ENCODE results near the gene RBM28.

RBM28 gene

GRCh38 chr7:128259131-128260061 is 84.3 kb downstream of the RBM28 start:
- no peak overlapping the region for H3K4me2 ChIP-seq (ENCODE audit: insufficient read depth, low read length)
- H3K27me3 ChIP-seq (ENCODE audit: insufficient read depth, low read length, poor library complexity): peaks cover 3% of the 10 kb centered on the region
- H3K27ac ChIP-seq (ENCODE audit: low read length): no peak overlapping the region
- H3K9me3 ChIP-seq (ENCODE audit: insufficient read depth, low read length, severe bottlenecking): no peaks in the 10 kb centered on the region
- no peaks in the 10 kb centered on the region for H4K20me1 ChIP-seq (ENCODE audit: insufficient read depth, low read length)
- H3K4me3 ChIP-seq (ENCODE audit: low read depth in 1 of 2, low read length in 2 of 2): no peak overlapping the region
- H3K79me2 ChIP-seq (ENCODE audit: insufficient read depth, low read length): no peaks in the 10 kb centered on the region
- ATAC-seq (ENCODE audit: insufficient read depth, low read depth) (no peak), DNase-seq (no peak)
- no peaks in the 10 kb centered on the region for H3K36me3 ChIP-seq (ENCODE audit: insufficient read depth, low read length)
- TF ChIP-seq EZH2 (IDR thresholded peaks at IDR 0.05; ENCODE audit: borderline replicate concordance, low read depth, low read length, severe bottlenecking) (no peak), CTCF (IDR thresholded peaks at IDR 0.05; ENCODE audit: borderline replicate concordance, extremely low read depth, low read length, poor library complexity, severe bottlenecking) (no peak)
- no peaks in the 10 kb centered on the region for H3K4me1 ChIP-seq (ENCODE audit: insufficient read depth, low read length)
- no peak overlapping the region for H2AFZ ChIP-seq (ENCODE audit: low read depth, low read length)
- H3K9ac ChIP-seq (ENCODE audit: low read depth, low read length): no peak overlapping the region

GRCh38 chr7:128257458-128257857 is 86.2 kb downstream of the RBM28 start:
- no peak for ATAC-seq (ENCODE audit: insufficient read depth, low read depth)

GRCh38 chr7:128255271-128255670 is 88.4 kb downstream of the RBM28 start:
- no peak overlapping the region for H3K9ac ChIP-seq (ENCODE audit: low read depth, low read length)
- H3K4me3 ChIP-seq (ENCODE audit: low read depth in 1 of 2, low read length in 2 of 2): no peak overlapping the region
- TF ChIP-seq CTCF (IDR thresholded peaks at IDR 0.05; ENCODE audit: borderline replicate concordance, extremely low read depth, low read length, poor library complexity, severe bottlenecking) (no peak), EZH2 (IDR thresholded peaks at IDR 0.05; ENCODE audit: borderline replicate concordance, low read depth, low read length, severe bottlenecking) (no peak)
- no peak overlapping the region for H3K27ac ChIP-seq (ENCODE audit: low read length)
- no peaks in the 10 kb centered on the region for H3K36me3 ChIP-seq (ENCODE audit: insufficient read depth, low read length)
- H4K20me1 ChIP-seq (ENCODE audit: insufficient read depth, low read length): no peaks in the 10 kb centered on the region
- H3K79me2 ChIP-seq (ENCODE audit: insufficient read depth, low read length): no peaks in the 10 kb centered on the region
- H3K9me3 ChIP-seq (ENCODE audit: insufficient read depth, low read length, severe bottlenecking): no peaks in the 10 kb centered on the region
- no peak overlapping the region for H3K4me2 ChIP-seq (ENCODE audit: insufficient read depth, low read length)
- ATAC-seq (ENCODE audit: insufficient read depth, low read depth): no peak
- no peak for DNase-seq
- no peak overlapping the region for H2AFZ ChIP-seq (ENCODE audit: low read depth, low read length)
- H3K4me1 ChIP-seq (ENCODE audit: insufficient read depth, low read length): no peaks in the 10 kb centered on the region
- H3K27me3 ChIP-seq (ENCODE audit: insufficient read depth, low read length, poor library complexity): no peaks in the 10 kb centered on the region

More at GRCh38 chr7:128257458-128257857, 86.2 kb downstream of the RBM28 start:
- no peak for DNase-seq
- H3K36me3 ChIP-seq (ENCODE audit: insufficient read depth, low read length): no peaks in the 10 kb centered on the region
- H3K79me2 ChIP-seq (ENCODE audit: insufficient read depth, low read length): no peaks in the 10 kb centered on the region
- no peaks in the 10 kb centered on the region for H3K9me3 ChIP-seq (ENCODE audit: insufficient read depth, low read length, severe bottlenecking)
- no peaks in the 10 kb centered on the region for H3K4me1 ChIP-seq (ENCODE audit: insufficient read depth, low read length)
- no peak overlapping the region for H3K4me2 ChIP-seq (ENCODE audit: insufficient read depth, low read length)
- H3K27ac ChIP-seq (ENCODE audit: low read length): no peak overlapping the region
- H4K20me1 ChIP-seq (ENCODE audit: insufficient read depth, low read length): no peaks in the 10 kb centered on the region
- H3K9ac ChIP-seq (ENCODE audit: low read depth, low read length): no peak overlapping the region
- no peaks in the 10 kb centered on the region for H3K27me3 ChIP-seq (ENCODE audit: insufficient read depth, low read length, poor library complexity)
- TF ChIP-seq EZH2 (IDR thresholded peaks at IDR 0.05; ENCODE audit: borderline replicate concordance, low read depth, low read length, severe bottlenecking): no peak
- TF ChIP-seq CTCF (IDR thresholded peaks at IDR 0.05; ENCODE audit: borderline replicate concordance, extremely low read depth, low read length, poor library complexity, severe bottlenecking): no peak
- no peak overlapping the region for H2AFZ ChIP-seq (ENCODE audit: low read depth, low read length)
- no peak overlapping the region for H3K4me3 ChIP-seq (ENCODE audit: low read depth in 1 of 2, low read length in 2 of 2)

Data from DND-41 (cell line).